IPS-NIHi11 (cell line): ENCODE results near the gene RIC1.
A peak's percentile ranks its signal among the peaks of the same experiment; 100 is the strongest.
"Not testable (repeated sequence)": the region's sequence is repeated elsewhere in the genome, so short reads cannot be mapped to it uniquely, and the experiment has no call there.

ENCODE experiments used
- DNase-seq: peaks from one replicate; pipeline ENCODE4 v3.0.0; 2012; ENCODE audit warnings: mixed read lengths, low spot score

The RIC1 gene

GRCh38 chr9:5786370-5787127, 157.6 kb downstream of the RIC1 start:
- no peak for DNase-seq

- DNase-seq, result no peak
These were observed 158.3 kb downstream of the RIC1 start for GRCh38 chr9:5787220-5787619.

- DNase-seq, result no peak
These were observed 158.9 kb downstream of the RIC1 start for GRCh38 chr9:5787759-5788302.

- DNase-seq, result no peak
These were observed 160.6 kb downstream of the RIC1 start for GRCh38 chr9:5789489-5789888.

GRCh38 chr9:5790923-5791322, 162.0 kb downstream of the RIC1 start:
- DNase-seq, result no peak

- no peak for DNase-seq
These were observed 163.0 kb downstream of the RIC1 start for GRCh38 chr9:5791870-5792269.

GRCh38 chr9:5793812-5794211, 164.9 kb downstream of the RIC1 start:
- no peak for DNase-seq

- DNase-seq, result no peak
These were observed 167.4 kb downstream of the RIC1 start for GRCh38 chr9:5796298-5796697.

GRCh38 chr9:5798581-5798980, 169.7 kb downstream of the RIC1 start:
- DNase-seq, result no peak

- peak; percentile 14 for DNase-seq
These were observed 170.4 kb downstream of the RIC1 start for GRCh38 chr9:5799314-5799713.

GRCh38 chr9:5800378-5800777, 171.5 kb downstream of the RIC1 start:
- DNase-seq, result not testable (repeated sequence)

- peak; percentile 12 for DNase-seq
These were observed 172.2 kb downstream of the RIC1 start for GRCh38 chr9:5800969-5801738.

GRCh38 chr9:5801739-5802113, 172.8 kb downstream of the RIC1 start:
- DNase-seq, result no peak

GRCh38 chr9:5805478-5805877, 176.6 kb downstream of the RIC1 start:
- no peak for DNase-seq

- no peak for DNase-seq
These were observed 182.8 kb downstream of the RIC1 start for GRCh38 chr9:5811751-5812150.

GRCh38 chr9:5813824-5814223, 184.9 kb downstream of the RIC1 start:
- no peak for DNase-seq

GRCh38 chr9:5815461-5815860, 186.6 kb downstream of the RIC1 start:
- no peak for DNase-seq

- DNase-seq, result no peak
These were observed 189.0 kb downstream of the RIC1 start for GRCh38 chr9:5817862-5818261.

- DNase-seq, result no peak
These were observed 189.7 kb downstream of the RIC1 start for GRCh38 chr9:5818424-5819142.

- DNase-seq, result no peak
These were observed 190.3 kb downstream of the RIC1 start for GRCh38 chr9:5819174-5819573.

GRCh38 chr9:5820425-5820824, 191.5 kb downstream of the RIC1 start:
- no peak for DNase-seq

- no peak for DNase-seq
These were observed 196.3 kb downstream of the RIC1 start for GRCh38 chr9:5825223-5825622.
